ENCODE results near the gene YPEL3. TPM values are rescaled to one million over a fixed set of nuclear protein-coding genes. Genes with fewer than 3 reads are reported as not detected.

Gene YPEL3
- polyA plus RNA-seq, 2 of the 4 experiments (the other 2 are of a cell fraction): 4.5 to 8.1 TPM

- TF ChIP-seq NFE2L2 (conservative IDR thresholded peaks at IDR 0.05; ENCODE audit: low read length) (no peak), FOSB (CRISPR knock-in tag; IDR thresholded peaks at IDR 0.05) (no peak), MAZ (IDR thresholded peaks at IDR 0.05; ENCODE audit: borderline replicate concordance, low read depth, low read length) (no peak)
Observed at GRCh38 chr16:30066761-30067583, 29.0 kb downstream of the YPEL3 start (continued).

GRCh38 chr16:30065943-30066760, 29.9 kb downstream of the YPEL3 start:
- no peaks in the 10 kb centered on the region for H3K9me3 ChIP-seq
- peak overlapping the region; percentile 73 for H3K4me3 ChIP-seq
- peak; percentile 7 to 23; a peak in 5 of 6 replicates for ATAC-seq
- no peak for FAIRE-seq
- H3K4me2 ChIP-seq: peak overlapping the region; percentile 97
- peaks cover 34% of the 10 kb centered on the region for H3K4me1 ChIP-seq
- WGBS (ENCODE audit: missing lambda C conversion rate): 0% methylated on average over 23 of the region's 44 CpGs
- ChIA-PET CTCF (interaction anchor here (3.3 to 9.9 kb wide), 5 partner anchors 11 to 34 kb away, joined by 13 to 119 read pairs (median 44); partner anchors contain the start of genes PPP4C, TBX6 and TLCD3B), POLR2A (interaction anchor here (0.6 to 3.5 kb wide), 15 partner anchors 8 to 305 kb away, joined by 3 to 67 read pairs (median 7); partner anchors contain the start of genes CORO1A, KIF22, PAGR1 and PPP4C)
- TF ChIP-seq MAFK (IDR thresholded peaks at IDR 0.05; ENCODE audit: partially characterized antibody): peak; percentile 7
- TF ChIP-seq ESRRA (IDR thresholded peaks at IDR 0.05; ENCODE audit: borderline replicate concordance, low read length): 0 out of 2 replicates have a peak, but pooled peaks have one; percentile 61
- peak; percentile 63; the same call in 1 of the 2 replicates for TF ChIP-seq PHF8 (IDR thresholded peaks at IDR 0.05; ENCODE audit: borderline replicate concordance, low read depth)
- peak; percentile 23; the same call in 1 of the 2 replicates for TF ChIP-seq HOXA7 (CRISPR knock-in tag; IDR thresholded peaks at IDR 0.05)
- 0 out of 2 replicates have a peak, but pooled peaks have one; percentile 49 for TF ChIP-seq HDAC2 (IDR thresholded peaks at IDR 0.05)
- TF ChIP-seq KDM5A (IDR thresholded peaks at IDR 0.05): 0 out of 2 replicates have a peak, but pooled peaks have one; percentile 37
- no peak for TF ChIP-seq HMGXB4 (CRISPR knock-in tag; IDR thresholded peaks at IDR 0.05; ENCODE audit: borderline replicate concordance)
- TF ChIP-seq TFCP2L1 (CRISPR knock-in tag; IDR thresholded peaks at IDR 0.05): no peak
- peak overlapping the region; percentile 96 to 97 for H3K27ac ChIP-seq
- DNase-seq (ENCODE audit: low read depth in 1 of 2, low spot score in 1 of 2): peak in 1 of 2 experiments; percentile 43

- FAIRE-seq: no peak
- H3K4me3 ChIP-seq: peak within 1 kb of the TSS; percentile 73
- peaks cover 34% of the 10 kb centered on the region for H3K4me1 ChIP-seq
- POLR2A ChIA-PET: interaction anchor here (0.5 to 3.5 kb wide), 24 partner anchors 9 to 1094 kb away, joined by 3 to 67 read pairs (median 4); partner anchors contain the start of genes ASPHD1, CORO1A, KIF22 and PAGR1
- CTCF ChIA-PET: interaction anchor here (0.5 to 9.9 kb wide), 6 partner anchors 11 to 342 kb away, joined by 3 to 119 read pairs (median 30); partner anchors contain the start of genes PPP4C, TBX6 and TLCD3B
- H3K9me3 ChIP-seq: no peaks in the 10 kb centered on the region
- DNase-seq (ENCODE audit: low read depth in 1 of 2, low spot score in 1 of 2): peak; percentile 86 to 98
- peak within 1 kb of the TSS; percentile 96 to 97 for H3K27ac ChIP-seq
- H3K4me2 ChIP-seq: peak within 1 kb of the TSS; percentile 97
- ATAC-seq: peak; percentile 78 to 89
- WGBS (ENCODE audit: missing lambda C conversion rate): 1% methylated on average over 58 of the region's 99 CpGs
- peak; percentile 46; the same call in 1 of the 2 replicates for TF ChIP-seq TP53 (CRISPR knock-in tag; IDR thresholded peaks at IDR 0.05)
- TF ChIP-seq BCL3 (IDR thresholded peaks at IDR 0.05): peak; percentile 76
- no peak for TF ChIP-seq CHD4 (IDR thresholded peaks at IDR 0.05; ENCODE audit: borderline replicate concordance)
- peak; percentile 38; the same call in 1 of the 2 replicates for TF ChIP-seq FOSB (CRISPR knock-in tag; IDR thresholded peaks at IDR 0.05)
- 0 out of 2 replicates have a peak, but pooled peaks have one; percentile 70 for TF ChIP-seq HOXB13 (CRISPR knock-in tag; IDR thresholded peaks at IDR 0.05; ENCODE audit: low read depth)
- TF ChIP-seq GATA3 (IDR thresholded peaks at IDR 0.05; ENCODE audit: borderline replicate concordance): peak; percentile 29; the same call in 1 of the 2 replicates
- peak; percentile 70 to 76 for TF ChIP-seq JUN (IDR thresholded peaks at IDR 0.05)
- peak; percentile 63; the same call in 1 of the 2 replicates for TF ChIP-seq RNF2 (IDR thresholded peaks at IDR 0.05; ENCODE audit: borderline replicate concordance, low read depth)
- TF ChIP-seq SREBF2 (IDR thresholded peaks at IDR 0.05): no peak
- peak; percentile 16; the same call in 1 of the 2 replicates for TF ChIP-seq MYC (IDR thresholded peaks at IDR 0.05; ENCODE audit: borderline replicate concordance, low read length)
- TF ChIP-seq ELK1 (IDR thresholded peaks at IDR 0.05; ENCODE audit: low read depth, low read length): no peak
- TF ChIP-seq POLR2A (IDR thresholded peaks at IDR 0.05; ENCODE audit: low read length): peak; percentile 95
- TF ChIP-seq RARB (CRISPR knock-in tag; IDR thresholded peaks at IDR 0.05): peak; percentile 88
- no peak for TF ChIP-seq FOSL2 (IDR thresholded peaks at IDR 0.05)
- peak; percentile 94 for TF ChIP-seq FOSL2 (CRISPR knock-in tag; IDR thresholded peaks at IDR 0.05)
- TF ChIP-seq TFCP2L1 (CRISPR knock-in tag; IDR thresholded peaks at IDR 0.05): peak; percentile 60
Observed at GRCh38 chr16:30065102-30065942, 30.7 kb downstream of the YPEL3 start, which contains the start of gene ALDOA. Gene ALDOA, plus strand, starts transcription at chr16:30065760. Its CDS starts 1,138 bp downstream, at chr16:30066898.

Measured in A549 (cell line).